Vagina (tissue), 2 donors: ENCODE measurements around the gene PDE7B.

ENCODE experiments used
- POLR2AphosphoS5 ChIP-seq, 2 donors: sonication (generic); formaldehyde crosslinking; IDR thresholded peaks; one replicate each; pipeline ENCODE4 v1.9.0; 2017; ENCODE audit warnings: antibody characterized with exemption in 2 of 2, mild to moderate bottlenecking in 2 of 2, low read depth in 1 of 2; ENCODE audit not compliant: insufficient read depth in 1 of 2
- TF ChIP-seq, protein P1 (sequence below), 3 experiments: fragments of 450-650 bp in 2 of 3; fragments of 200-600 bp in 1 of 3; sonication (generic) in 1 of 3; IDR thresholded peaks; one replicate each; pipeline ENCODE4 v1.5.1; 2017 to 2019; ENCODE audit warnings: antibody characterized with exemption in 3 of 3, mild to moderate bottlenecking in 2 of 3, moderate library complexity in 2 of 3

DNA sequence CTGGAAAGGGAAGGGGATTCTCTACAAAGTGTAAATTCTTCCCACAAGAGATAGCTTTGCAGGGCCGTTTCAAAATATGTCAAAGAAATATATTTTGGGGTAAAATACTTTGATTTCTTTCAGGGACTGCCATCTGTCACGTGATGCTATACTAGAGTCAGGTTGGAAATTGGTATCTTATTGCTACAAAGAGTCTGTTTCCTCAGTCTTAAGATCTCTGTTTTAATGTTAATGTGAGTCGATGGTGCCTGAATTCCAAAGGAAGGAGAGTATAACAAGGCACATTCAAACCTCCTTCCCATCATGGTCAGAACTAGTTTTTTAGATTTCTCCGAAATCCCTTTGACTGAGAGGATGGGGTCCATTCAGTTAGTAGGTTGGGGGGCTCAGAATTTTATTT lies 36.3 kb upstream of the PDE7B start:
- no peak for TF ChIP-seq POLR2AphosphoS5 (IDR thresholded peaks at IDR 0.05; ENCODE audit: insufficient read depth in 1 of 2, low read depth in 1 of 2)
- TF ChIP-seq, protein P1, sequence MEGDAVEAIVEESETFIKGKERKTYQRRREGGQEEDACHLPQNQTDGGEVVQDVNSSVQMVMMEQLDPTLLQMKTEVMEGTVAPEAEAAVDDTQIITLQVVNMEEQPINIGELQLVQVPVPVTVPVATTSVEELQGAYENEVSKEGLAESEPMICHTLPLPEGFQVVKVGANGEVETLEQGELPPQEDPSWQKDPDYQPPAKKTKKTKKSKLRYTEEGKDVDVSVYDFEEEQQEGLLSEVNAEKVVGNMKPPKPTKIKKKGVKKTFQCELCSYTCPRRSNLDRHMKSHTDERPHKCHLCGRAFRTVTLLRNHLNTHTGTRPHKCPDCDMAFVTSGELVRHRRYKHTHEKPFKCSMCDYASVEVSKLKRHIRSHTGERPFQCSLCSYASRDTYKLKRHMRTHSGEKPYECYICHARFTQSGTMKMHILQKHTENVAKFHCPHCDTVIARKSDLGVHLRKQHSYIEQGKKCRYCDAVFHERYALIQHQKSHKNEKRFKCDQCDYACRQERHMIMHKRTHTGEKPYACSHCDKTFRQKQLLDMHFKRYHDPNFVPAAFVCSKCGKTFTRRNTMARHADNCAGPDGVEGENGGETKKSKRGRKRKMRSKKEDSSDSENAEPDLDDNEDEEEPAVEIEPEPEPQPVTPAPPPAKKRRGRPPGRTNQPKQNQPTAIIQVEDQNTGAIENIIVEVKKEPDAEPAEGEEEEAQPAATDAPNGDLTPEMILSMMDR (IDR thresholded peaks at IDR 0.05), result no peak
